ENCODE measurements around the gene FXYD2.
A peak's percentile ranks its signal among the peaks of the same experiment; 100 is the strongest.

FXYD2 gene

DNA sequence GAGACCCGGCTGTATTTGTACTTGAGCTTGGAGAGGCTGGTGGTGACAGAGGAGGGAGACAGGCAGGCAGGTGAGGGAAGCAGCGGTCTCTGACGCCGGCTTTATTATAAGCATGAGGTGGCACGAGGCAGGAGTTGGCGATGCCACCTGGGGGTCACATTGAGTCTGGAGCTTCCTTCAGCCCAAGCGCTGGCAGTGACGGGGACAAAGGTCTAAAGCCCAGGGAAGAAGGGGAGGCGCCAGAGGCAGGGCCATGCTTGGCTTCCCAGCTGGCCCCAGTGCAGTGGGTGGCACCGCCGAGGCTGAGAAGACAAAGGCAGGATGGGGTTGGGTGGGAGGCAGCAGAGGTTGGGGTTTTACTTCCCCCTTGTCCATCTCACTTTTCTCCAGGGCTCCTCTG lies 4.5 kb downstream of the FXYD2 start:
- H3K4me3 ChIP-seq (ENCODE audit: low read depth, low read length): no peak overlapping the region
- no peak for TF ChIP-seq CTCF (IDR thresholded peaks at IDR 0.05; ENCODE audit: borderline replicate concordance, insufficient read depth, low read depth, low read length)

- TF ChIP-seq CTCF (IDR thresholded peaks at IDR 0.05; ENCODE audit: borderline replicate concordance, insufficient read depth, low read depth, low read length): peak; percentile 67; the same call in 1 of the 2 replicates
- H3K4me3 ChIP-seq (ENCODE audit: low read depth, low read length): no peak overlapping the region
Observed at GRCh38 chr11:117819096-117820040, 5.2 kb downstream of the FXYD2 start.

DNA sequence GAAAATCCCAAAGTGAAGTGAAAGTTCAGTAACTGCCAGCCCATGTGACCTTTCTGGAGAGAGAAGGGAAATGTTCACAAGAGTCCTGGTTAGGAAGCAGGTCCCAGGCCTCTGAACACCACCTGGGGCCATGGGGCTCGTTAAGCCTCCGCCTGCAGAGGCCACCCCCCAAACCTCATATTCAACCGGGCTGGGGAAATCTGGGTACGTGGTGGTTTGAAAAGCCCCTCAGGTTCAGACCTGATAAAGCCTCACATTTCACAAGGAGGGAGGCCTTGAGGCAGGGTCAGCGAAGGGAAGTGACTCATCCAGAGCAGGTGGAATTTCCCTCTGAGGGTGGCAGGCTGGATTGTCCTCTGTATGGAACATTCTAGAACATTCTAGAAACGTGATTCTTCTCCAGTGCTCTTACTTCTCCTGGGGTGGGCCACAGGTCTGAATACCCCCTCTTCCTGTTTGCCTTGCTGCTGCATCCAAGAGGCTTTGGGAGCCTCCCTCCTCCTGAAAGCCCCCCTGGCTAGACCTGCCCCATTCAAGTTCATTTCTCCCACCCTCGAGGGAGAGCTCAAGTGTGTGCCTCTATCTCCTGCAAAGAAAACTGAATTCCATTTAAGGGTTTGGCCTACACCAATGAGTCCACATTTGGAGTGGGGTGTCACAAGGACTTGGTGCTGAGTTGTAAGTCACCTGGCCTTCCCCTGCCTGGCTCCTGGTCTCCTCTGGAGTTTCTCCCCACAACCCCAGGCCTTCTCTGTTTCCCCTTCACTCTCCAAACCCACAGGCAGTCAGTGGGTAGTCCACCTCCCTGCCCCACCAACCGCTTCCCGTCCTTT lies 6.3 kb downstream of the FXYD2 start:
- no peak for TF ChIP-seq CTCF (IDR thresholded peaks at IDR 0.05; ENCODE audit: borderline replicate concordance, insufficient read depth, low read depth, low read length)
- no peak overlapping the region for H3K4me3 ChIP-seq (ENCODE audit: low read depth, low read length)

GRCh38 chr11:117817368-117818040 lies 7.0 kb downstream of the FXYD2 start:
- peak overlapping the region; percentile 42 for H3K4me3 ChIP-seq (ENCODE audit: low read depth, low read length)
- TF ChIP-seq CTCF (IDR thresholded peaks at IDR 0.05; ENCODE audit: borderline replicate concordance, insufficient read depth, low read depth, low read length): peak; percentile 97

- TF ChIP-seq CTCF (IDR thresholded peaks at IDR 0.05; ENCODE audit: borderline replicate concordance, insufficient read depth, low read depth, low read length): no peak
- peak overlapping the region; percentile 42 for H3K4me3 ChIP-seq (ENCODE audit: low read depth, low read length)
Observed at GRCh38 chr11:117816846-117817367, 7.6 kb downstream of the FXYD2 start.

GRCh38 chr11:117816151-117816741 lies 8.3 kb downstream of the FXYD2 start:
- no peak for TF ChIP-seq CTCF (IDR thresholded peaks at IDR 0.05; ENCODE audit: borderline replicate concordance, insufficient read depth, low read depth, low read length)
- H3K4me3 ChIP-seq (ENCODE audit: low read depth, low read length): peak overlapping the region; percentile 42
